ENCODE measurements around the gene CDKL5. TPM values are rescaled to one million over a fixed set of nuclear protein-coding genes. Genes with fewer than 3 reads are reported as not detected.

CDKL5 gene
- polyA plus RNA-seq, 1 experiment, result 5.1 TPM

- ChIA-PET CTCF (interaction anchor here (0.7 kb wide), 1 partner anchor 651 kb away, joined by 3 read pairs; no protein-coding TSS in a partner anchor), POLR2A (no interaction called here)
- no peaks in the 10 kb centered on the region for H3K27me3 ChIP-seq (ENCODE audit: control insufficient read depth, insufficient read depth, low read length)
- H3K4me3 ChIP-seq (ENCODE audit: low read depth, low read length), result no peak overlapping the region
- no peaks in the 10 kb centered on the region for H3K36me3 ChIP-seq (ENCODE audit: control insufficient read depth, insufficient read depth, low read length)
- DNase-seq (ENCODE audit: low read depth), result no peak
- TF ChIP-seq, protein P1, sequence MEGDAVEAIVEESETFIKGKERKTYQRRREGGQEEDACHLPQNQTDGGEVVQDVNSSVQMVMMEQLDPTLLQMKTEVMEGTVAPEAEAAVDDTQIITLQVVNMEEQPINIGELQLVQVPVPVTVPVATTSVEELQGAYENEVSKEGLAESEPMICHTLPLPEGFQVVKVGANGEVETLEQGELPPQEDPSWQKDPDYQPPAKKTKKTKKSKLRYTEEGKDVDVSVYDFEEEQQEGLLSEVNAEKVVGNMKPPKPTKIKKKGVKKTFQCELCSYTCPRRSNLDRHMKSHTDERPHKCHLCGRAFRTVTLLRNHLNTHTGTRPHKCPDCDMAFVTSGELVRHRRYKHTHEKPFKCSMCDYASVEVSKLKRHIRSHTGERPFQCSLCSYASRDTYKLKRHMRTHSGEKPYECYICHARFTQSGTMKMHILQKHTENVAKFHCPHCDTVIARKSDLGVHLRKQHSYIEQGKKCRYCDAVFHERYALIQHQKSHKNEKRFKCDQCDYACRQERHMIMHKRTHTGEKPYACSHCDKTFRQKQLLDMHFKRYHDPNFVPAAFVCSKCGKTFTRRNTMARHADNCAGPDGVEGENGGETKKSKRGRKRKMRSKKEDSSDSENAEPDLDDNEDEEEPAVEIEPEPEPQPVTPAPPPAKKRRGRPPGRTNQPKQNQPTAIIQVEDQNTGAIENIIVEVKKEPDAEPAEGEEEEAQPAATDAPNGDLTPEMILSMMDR (IDR thresholded peaks at IDR 0.05; ENCODE audit: insufficient read depth, low read depth, low read length), result no peak
These were observed 23.6 kb upstream of the CDKL5 start for GRCh38 chrX:18401848-18402213.

- ChIA-PET POLR2A (no interaction called here), CTCF (no interaction called here)
- Histone ChIP-seq H3K27me3 (ENCODE audit: control insufficient read depth, insufficient read depth, low read length) (no peaks in the 10 kb centered on the region), H3K4me3 (ENCODE audit: low read depth, low read length) (no peak overlapping the region), H3K36me3 (ENCODE audit: control insufficient read depth, insufficient read depth, low read length) (no peaks in the 10 kb centered on the region)
- DNase-seq (ENCODE audit: low read depth), result no peak
- TF ChIP-seq, protein P1 (IDR thresholded peaks at IDR 0.05; ENCODE audit: insufficient read depth, low read depth, low read length), result no peak
These were observed 18.7 kb upstream of the CDKL5 start for GRCh38 chrX:18406531-18407266.

DNA sequence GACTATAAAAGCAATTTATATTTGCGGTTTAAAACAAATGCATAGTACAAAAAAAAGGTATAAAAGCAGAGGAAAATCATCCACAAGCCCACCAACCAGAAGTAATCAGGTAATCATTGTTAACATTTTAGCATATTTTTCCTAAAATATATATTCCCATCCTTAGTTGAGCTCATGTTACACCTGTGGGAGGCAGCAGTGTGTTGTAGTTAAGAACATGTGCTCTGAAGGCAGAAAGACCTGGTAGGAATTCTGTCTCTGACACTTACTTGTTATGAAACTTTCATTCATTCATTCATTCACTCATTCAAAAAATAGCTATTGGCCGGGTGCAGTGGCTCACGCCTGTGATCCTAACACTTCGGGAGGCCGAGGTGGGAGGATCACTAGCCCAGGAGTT lies 15.4 kb upstream of the CDKL5 start:
- TF ChIP-seq, protein P1 (IDR thresholded peaks at IDR 0.05; ENCODE audit: insufficient read depth, low read depth, low read length), result peak; percentile 34
- Histone ChIP-seq H3K27me3 (ENCODE audit: control insufficient read depth, insufficient read depth, low read length) (no peaks in the 10 kb centered on the region), H3K4me3 (ENCODE audit: low read depth, low read length) (no peak overlapping the region), H3K36me3 (ENCODE audit: control insufficient read depth, insufficient read depth, low read length) (no peaks in the 10 kb centered on the region)
- no peak for DNase-seq (ENCODE audit: low read depth)
- CTCF ChIA-PET, result interaction anchor here (0.9 to 1.4 kb wide), 3 partner anchors 14 to 924 kb away, joined by 4 to 6 read pairs (median 4); no protein-coding TSS in a partner anchor
- POLR2A ChIA-PET, result interaction anchor here (0.6 kb wide), 1 partner anchor 370 kb away, joined by 4 read pairs; no protein-coding TSS in a partner anchor

GRCh38 chrX:18415386-18415785 lies 10.0 kb upstream of the CDKL5 start:
- POLR2A ChIA-PET, result no interaction called here
- Histone ChIP-seq H3K36me3 (ENCODE audit: control insufficient read depth, insufficient read depth, low read length) (no peaks in the 10 kb centered on the region), H3K4me3 (ENCODE audit: low read depth, low read length) (no peak overlapping the region), H3K27me3 (ENCODE audit: control insufficient read depth, insufficient read depth, low read length) (no peaks in the 10 kb centered on the region)
- TF ChIP-seq, protein P1 (IDR thresholded peaks at IDR 0.05; ENCODE audit: insufficient read depth, low read depth, low read length), result no peak
- no peak for DNase-seq (ENCODE audit: low read depth)
- CTCF ChIA-PET, result no interaction called here

- no peaks in the 10 kb centered on the region for H3K36me3 ChIP-seq (ENCODE audit: control insufficient read depth, insufficient read depth, low read length)
- ChIA-PET POLR2A (no interaction called here), CTCF (no interaction called here)
- DNase-seq (ENCODE audit: low read depth), result peak; percentile 57
- TF ChIP-seq, protein P1 (IDR thresholded peaks at IDR 0.05; ENCODE audit: insufficient read depth, low read depth, low read length), result no peak
- no peaks in the 10 kb centered on the region for H3K27me3 ChIP-seq (ENCODE audit: control insufficient read depth, insufficient read depth, low read length)
- H3K4me3 ChIP-seq (ENCODE audit: low read depth, low read length), result no peak overlapping the region
These were observed 3.1 kb upstream of the CDKL5 start for GRCh38 chrX:18422325-18422724.

Data from BJ (cell line).